T-helper 17 cell (primary cell): ENCODE results near the gene LARP4B. TPM values are rescaled to one million over a fixed set of nuclear protein-coding genes. Genes with fewer than 3 reads are reported as not detected.
"Not testable (repeated sequence)": the region's sequence is repeated elsewhere in the genome, so short reads cannot be mapped to it uniquely, and the experiment has no call there.

Experiments used
- ATAC-seq: fragments of 150-1000 bp; cut with Tn5 transposase; 2 replicates; pipeline ENCODE4 v1.10.0; 2021; ENCODE audit warnings: mild to moderate bottlenecking, moderate library complexity
- DNase-seq, 3 donors: peaks; one replicate each; pipeline versions ENCODE4 v3.0.0 to v3.0.0-alpha.2; 2020 to 2021
- H3K9me3 ChIP-seq: one replicate; pipeline ENCODE4 v1.7.0; 2013; ENCODE audit warnings: low read length, mild to moderate bottlenecking; ENCODE audit not compliant: control insufficient read depth, poor library complexity, severe bottlenecking
- H3K27ac Mint-ChIP-seq: one replicate; pipeline ENCODE4 v1.8.0; 2022; ENCODE audit warnings: mild to moderate bottlenecking, moderate library complexity, mixed read lengths
- H3K27me3 Mint-ChIP-seq: one replicate; pipeline ENCODE4 v1.8.0; 2022; ENCODE audit warnings: mixed read lengths
- H3K36me3 Mint-ChIP-seq: one replicate; pipeline ENCODE4 v1.8.0; 2022; ENCODE audit warnings: low read depth, mixed read lengths
- H3K4me1 Mint-ChIP-seq: one replicate; pipeline ENCODE4 v1.8.0; 2022; ENCODE audit warnings: mild to moderate bottlenecking, mixed read lengths
- H3K4me3 Mint-ChIP-seq: one replicate; pipeline ENCODE4 v1.8.0; 2022; ENCODE audit warnings: mild to moderate bottlenecking, moderate library complexity, mixed read lengths
- total RNA-seq, 4 donors: library from RNA in 2 of 4; stranded (reverse) in 2 of 4; gene quantifications; one replicate each; pipeline ENCODE4 v1.2.3 and lab custom pipeline; 2022 to 2026

The LARP4B gene
- total RNA-seq, 2 donors from 2014 or later: 59.4 to 72.9 TPM

- Mint-ChIP-seq H3K27ac (no peak overlapping the region), H3K4me1 (peaks cover 2% of the 10 kb centered on the region), H3K4me3 (no peak overlapping the region), H3K27me3 (no peaks in the 10 kb centered on the region), H3K36me3 (no peaks in the 10 kb centered on the region)
- DNase-seq (no peak), ATAC-seq (no peak)
- no peaks in the 10 kb centered on the region for H3K9me3 ChIP-seq
Measured at GRCh38 chr10:773562-774161, 157.8 kb downstream of the LARP4B start.

GRCh38 chr10:772227-772637 is 159.3 kb downstream of the LARP4B start:
- no peak for DNase-seq
- H3K4me1 Mint-ChIP-seq: no peaks in the 10 kb centered on the region
- no peak overlapping the region for H3K27ac Mint-ChIP-seq
- no peaks in the 10 kb centered on the region for H3K9me3 ChIP-seq
- ATAC-seq: no peak
- H3K27me3 Mint-ChIP-seq: no peaks in the 10 kb centered on the region
- no peak overlapping the region for H3K4me3 Mint-ChIP-seq
- H3K36me3 Mint-ChIP-seq: no peaks in the 10 kb centered on the region

- no peaks in the 10 kb centered on the region for H3K36me3 Mint-ChIP-seq
Measured at GRCh38 chr10:771647-772046, 159.9 kb downstream of the LARP4B start.

GRCh38 chr10:770975-771374 is 160.5 kb downstream of the LARP4B start:
- no peak for ATAC-seq

More at GRCh38 chr10:771647-772046, 159.9 kb downstream of the LARP4B start:
- H3K9me3 ChIP-seq: no peaks in the 10 kb centered on the region
- ATAC-seq (no peak), DNase-seq (no peak)
- Mint-ChIP-seq H3K4me3 (no peak overlapping the region), H3K4me1 (no peaks in the 10 kb centered on the region), H3K27ac (no peak overlapping the region), H3K27me3 (no peaks in the 10 kb centered on the region)

GRCh38 chr10:770048-770712 is 161.3 kb downstream of the LARP4B start:
- DNase-seq, H3K36me3 Mint-ChIP-seq, H3K4me3 Mint-ChIP-seq, H3K27me3 Mint-ChIP-seq, H3K27ac Mint-ChIP-seq, H3K9me3 ChIP-seq, ATAC-seq, H3K4me1 Mint-ChIP-seq: not testable (repeated sequence)

More at GRCh38 chr10:770975-771374, 160.5 kb downstream of the LARP4B start:
- H3K4me1 Mint-ChIP-seq: no peaks in the 10 kb centered on the region
- H3K27ac Mint-ChIP-seq: no peak overlapping the region
- no peaks in the 10 kb centered on the region for H3K36me3 Mint-ChIP-seq
- no peaks in the 10 kb centered on the region for H3K9me3 ChIP-seq
- no peak overlapping the region for H3K4me3 Mint-ChIP-seq
- H3K27me3 Mint-ChIP-seq: no peaks in the 10 kb centered on the region
- no peak for DNase-seq

- H3K9me3 ChIP-seq: peaks cover 2% of the 10 kb centered on the region
- no peak for ATAC-seq
- Mint-ChIP-seq H3K27ac (no peak overlapping the region), H3K4me3 (no peak overlapping the region), H3K27me3 (no peaks in the 10 kb centered on the region), H3K36me3 (no peaks in the 10 kb centered on the region), H3K4me1 (no peaks in the 10 kb centered on the region)
- no peak for DNase-seq
Measured at GRCh38 chr10:767794-768193, 163.7 kb downstream of the LARP4B start.

- Mint-ChIP-seq H3K4me1 (no peaks in the 10 kb centered on the region), H3K27me3 (no peaks in the 10 kb centered on the region), H3K4me3 (no peak overlapping the region), H3K36me3 (no peaks in the 10 kb centered on the region), H3K27ac (no peak overlapping the region)
- DNase-seq: no peak
- peaks cover 2% of the 10 kb centered on the region for H3K9me3 ChIP-seq
- no peak for ATAC-seq
Measured at GRCh38 chr10:767211-767610, 164.3 kb downstream of the LARP4B start.

GRCh38 chr10:761376-761775 is 170.1 kb downstream of the LARP4B start:
- H3K27me3 Mint-ChIP-seq: no peaks in the 10 kb centered on the region

GRCh38 chr10:760622-761021 is 170.9 kb downstream of the LARP4B start:
- H3K4me1 Mint-ChIP-seq: peaks cover 6% of the 10 kb centered on the region
- peaks cover 2% of the 10 kb centered on the region for H3K36me3 Mint-ChIP-seq

More at GRCh38 chr10:761376-761775, 170.1 kb downstream of the LARP4B start:
- H3K27ac Mint-ChIP-seq: no peak overlapping the region
- H3K36me3 Mint-ChIP-seq: peaks cover 2% of the 10 kb centered on the region
- no peak overlapping the region for H3K4me3 Mint-ChIP-seq
- DNase-seq (no peak), ATAC-seq (no peak)
- peaks cover 5% of the 10 kb centered on the region for H3K9me3 ChIP-seq
- H3K4me1 Mint-ChIP-seq: peaks cover 6% of the 10 kb centered on the region

GRCh38 chr10:759898-760477 is 171.5 kb downstream of the LARP4B start:
- no peak for DNase-seq
- Mint-ChIP-seq H3K4me1 (peaks cover 6% of the 10 kb centered on the region), H3K27me3 (no peaks in the 10 kb centered on the region), H3K36me3 (peaks cover 2% of the 10 kb centered on the region), H3K4me3 (peak overlapping the region; percentile 4), H3K27ac (no peak overlapping the region)
- peaks cover 5% of the 10 kb centered on the region for H3K9me3 ChIP-seq
- ATAC-seq: no peak

More at GRCh38 chr10:760622-761021, 170.9 kb downstream of the LARP4B start:
- H3K9me3 ChIP-seq: peaks cover 5% of the 10 kb centered on the region
- no peak for ATAC-seq
- H3K27ac Mint-ChIP-seq: no peak overlapping the region
- DNase-seq: no peak
- H3K4me3 Mint-ChIP-seq: no peak overlapping the region
- no peaks in the 10 kb centered on the region for H3K27me3 Mint-ChIP-seq

Other genes starting within 250 kb of the LARP4B start
- 1 to 10 TPM; 4.1 to 6.0 TPM for gene DIP2C, start 242.0 kb downstream of the LARP4B start, total RNA-seq
- 10 to 100 TPM; 44.4 to 52.7 TPM for gene GTPBP4, start 56.7 kb upstream of the LARP4B start, total RNA-seq
- gene IDI2, start 94.2 kb upstream of the LARP4B start, total RNA-seq: not detected
- gene IDI1, start 117.4 kb upstream of the LARP4B start, total RNA-seq: 100 to 1,000 TPM; 116 to 134 TPM
- 10 to 100 TPM; 23.6 to 29.7 TPM for gene WDR37, start 124.7 kb upstream of the LARP4B start, total RNA-seq